HG02623 (cell line): ENCODE data around the gene DRD3.

ENCODE experiments used
- ATAC-seq: cut with Tn5 transposase; IDR thresholded peaks from one replicate; pipeline ENCODE4 v1.9.1; 2021; ENCODE audit warnings: moderate library complexity; ENCODE audit not compliant: unreplicated experiment

DRD3 gene

DNA sequence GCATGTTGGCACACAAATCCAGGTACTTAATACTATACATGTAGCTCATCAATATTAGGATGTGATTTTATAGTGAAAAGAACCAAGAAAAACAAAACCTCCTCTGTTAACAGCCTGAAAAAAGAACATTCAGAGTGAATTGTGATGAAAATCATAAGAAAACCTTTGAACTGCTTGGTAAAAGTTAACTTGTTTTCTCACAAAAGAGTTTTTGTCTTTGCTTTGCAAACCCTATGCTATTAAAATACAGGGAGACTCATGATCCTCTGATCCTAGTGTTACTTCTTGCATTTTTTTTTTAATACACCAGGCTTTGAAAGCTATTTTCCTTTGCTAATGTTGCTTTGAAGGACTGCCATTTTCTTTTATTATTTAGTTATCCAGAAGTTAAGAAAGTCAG lies 98.7 kb downstream of the DRD3 start:
- ATAC-seq: no peak

DNA sequence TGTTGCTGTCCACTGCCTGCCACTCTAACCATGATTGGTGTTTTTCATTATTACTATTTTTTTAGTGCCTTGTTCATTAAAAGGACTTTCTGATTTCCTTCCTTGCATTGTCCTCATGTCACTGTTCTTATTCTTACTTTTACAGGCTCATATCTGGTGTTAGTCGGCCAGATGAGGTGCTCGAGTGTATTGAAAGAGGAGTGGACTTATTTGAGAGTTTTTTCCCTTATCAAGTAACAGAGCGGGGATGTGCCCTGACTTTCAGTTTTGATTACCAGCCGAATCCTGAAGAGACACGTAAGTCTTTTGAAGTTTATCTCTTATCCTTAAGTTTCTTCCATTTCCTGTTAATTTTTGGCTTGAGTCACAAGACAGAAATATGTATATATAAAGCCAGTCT lies 99.1 kb downstream of the DRD3 start:
- ATAC-seq: no peak

DNA sequence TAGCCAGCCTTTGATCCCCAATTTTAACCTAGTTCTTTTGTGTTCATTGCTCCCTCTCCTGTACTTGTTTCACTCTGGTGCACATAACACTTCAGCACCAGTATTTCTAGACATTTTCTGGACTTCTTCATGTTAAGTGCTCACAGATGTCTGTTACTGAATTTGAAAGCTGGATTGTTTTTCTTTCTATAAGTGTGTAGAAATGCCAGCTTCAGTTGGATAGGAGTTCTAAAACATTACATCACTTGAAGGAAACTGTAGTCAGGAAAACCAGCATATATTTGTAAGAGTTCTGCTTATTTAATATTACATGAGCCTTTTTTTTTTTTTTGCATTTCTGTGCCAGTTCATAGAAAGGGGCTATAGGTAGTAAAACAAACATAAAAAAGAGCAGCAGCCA lies 100.7 kb downstream of the DRD3 start:
- no peak for ATAC-seq
